BLaER1 treated with 17β-estradiol and CSF1 and Interleukin-3, amounts not matched to agents 10 nM and 100 nM (cell line): ENCODE results near the gene KLHL40.
"Not testable (repeated sequence)": the region's sequence is repeated elsewhere in the genome, so short reads cannot be mapped to it uniquely, and the experiment has no call there.

ENCODE experiments used
- H3K27ac ChIP-seq, 11 experiments: shearing (Covaris generic); formaldehyde crosslinking; 2 replicates each; pipeline ENCODE4 v1.8.1; 2022
- H3K27me3 ChIP-seq, 11 experiments: shearing (Covaris generic); formaldehyde crosslinking; 2 replicates each; pipeline ENCODE4 v1.8.1; 2022
- H3K36me3 ChIP-seq, 11 experiments: shearing (Covaris generic); formaldehyde crosslinking; 2 replicates each; pipeline ENCODE4 v1.8.1; 2022
- H3K4me1 ChIP-seq, 10 experiments: shearing (Covaris generic); formaldehyde crosslinking; 2 replicates each; pipeline ENCODE4 v1.8.1; 2022
- H3K4me2 ChIP-seq, 11 experiments: shearing (Covaris generic); formaldehyde crosslinking; 2 replicates each; pipeline ENCODE4 v1.8.1; 2022
- H3K4me3 ChIP-seq, 10 experiments: shearing (Covaris generic); formaldehyde crosslinking; 2 replicates each; pipeline ENCODE4 v1.8.1; 2022
- H3K9ac ChIP-seq, 11 experiments: shearing (Covaris generic); formaldehyde crosslinking; 2 replicates each; pipeline ENCODE4 v1.8.1; 2022
- H3K9me3 ChIP-seq, 11 experiments: shearing (Covaris generic); formaldehyde crosslinking; replicated peaks in 1 of 11; 2 replicates each; pipeline ENCODE4 v1.8.1; 2022
- H4K20me1 ChIP-seq, 11 experiments: shearing (Covaris generic); formaldehyde crosslinking; 2 replicates each; pipeline ENCODE4 v1.8.1; 2022
- Cebpa-rat ChIP-seq, 11 experiments: shearing (Covaris generic); IDR thresholded peaks; 2 replicates each; pipeline ENCODE4 v1.8.1; 2022

The KLHL40 gene

GRCh38 chr3:42712688-42713372, 27.5 kb downstream of the KLHL40 start:
- no peak for TF ChIP-seq Cebpa-rat (IDR thresholded peaks at IDR 0.05)
- Histone ChIP-seq H3K9me3 (no peaks in the 10 kb centered on the region), H3K27ac (no peak overlapping the region), H3K4me1 (no peaks in the 10 kb centered on the region), H3K4me3 (no peak overlapping the region), H3K9ac (no peak overlapping the region), H3K36me3 (no peaks in the 10 kb centered on the region), H3K27me3 (no peaks in the 10 kb centered on the region), H3K4me2 (no peak overlapping the region), H4K20me1 (0 out of 22 replicates have a peak, but pooled peaks cover 0 to 4% (median 0%) of the 10 kb centered on the region in 11 experiments)

DNA sequence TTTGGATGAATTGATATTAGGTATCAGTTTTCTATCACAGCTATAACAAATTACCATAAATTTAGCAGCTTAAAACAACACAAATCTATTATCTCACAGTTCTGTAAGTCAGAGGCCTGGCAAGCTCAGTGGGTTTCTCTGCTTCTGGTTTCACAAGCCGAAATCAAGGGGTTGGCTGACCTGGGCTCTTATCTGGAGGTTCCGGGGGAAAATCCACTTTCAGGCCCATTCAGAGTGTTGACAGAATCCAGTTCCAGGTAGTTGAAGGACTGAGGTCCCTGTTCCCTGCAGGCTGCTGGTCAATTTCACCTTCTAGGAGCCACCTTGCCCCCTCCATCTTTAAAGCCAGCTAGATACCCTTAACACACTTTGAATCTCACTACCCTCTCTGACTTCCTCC, 28.4 kb downstream of the KLHL40 start:
- Histone ChIP-seq H4K20me1 (0 out of 22 replicates have a peak, but pooled peaks cover 0 to 4% (median 0%) of the 10 kb centered on the region in 11 experiments), H3K9me3 (no peaks in the 10 kb centered on the region), H3K9ac (no peak overlapping the region), H3K4me3 (no peak overlapping the region), H3K4me2 (no peak overlapping the region), H3K4me1 (no peaks in the 10 kb centered on the region), H3K27ac (no peak overlapping the region), H3K27me3 (no peaks in the 10 kb centered on the region), H3K36me3 (no peaks in the 10 kb centered on the region)
- TF ChIP-seq Cebpa-rat (IDR thresholded peaks at IDR 0.05) = no peak

DNA sequence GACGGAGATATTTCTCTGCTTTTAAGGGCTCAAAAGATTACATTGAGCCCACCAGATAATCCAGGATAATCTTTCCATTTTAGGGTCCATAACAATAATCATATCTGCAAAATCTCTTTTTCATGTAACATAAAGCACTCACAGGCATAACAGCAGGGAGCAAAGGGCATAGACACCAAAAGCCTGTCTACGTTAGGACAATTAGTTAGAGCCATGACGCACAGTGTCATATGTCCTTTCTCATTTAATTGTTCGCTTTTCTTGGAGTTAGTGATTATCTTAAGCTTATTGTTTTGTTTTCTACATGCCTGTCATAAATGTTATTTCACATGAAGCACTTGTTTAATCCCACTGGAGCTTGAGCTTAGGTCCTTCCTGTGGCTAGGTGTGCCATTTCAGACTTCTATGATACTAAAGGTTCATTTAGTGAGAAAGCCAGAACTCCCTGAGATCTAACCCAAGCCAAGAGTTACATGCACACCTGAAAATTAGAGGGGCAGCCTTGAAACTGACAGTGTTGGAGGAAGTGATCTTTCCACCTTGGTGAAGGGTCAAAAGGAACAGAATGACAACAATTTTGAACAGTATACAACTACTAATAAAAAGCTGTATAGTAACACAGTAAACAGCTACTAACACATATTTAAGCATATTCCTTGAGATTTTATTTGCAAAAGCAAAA, 29.0 kb downstream of the KLHL40 start:
- Histone ChIP-seq H3K9me3 (no peaks in the 10 kb centered on the region), H3K4me1 (no peaks in the 10 kb centered on the region), H3K4me2 (no peak overlapping the region), H3K27me3 (no peaks in the 10 kb centered on the region), H3K36me3 (no peaks in the 10 kb centered on the region), H4K20me1 (0 out of 22 replicates have a peak, but pooled peaks cover 0 to 4% (median 0%) of the 10 kb centered on the region in 11 experiments), H3K27ac (no peak overlapping the region), H3K4me3 (no peak overlapping the region), H3K9ac (no peak overlapping the region)
- TF ChIP-seq Cebpa-rat (IDR thresholded peaks at IDR 0.05) = no peak

DNA sequence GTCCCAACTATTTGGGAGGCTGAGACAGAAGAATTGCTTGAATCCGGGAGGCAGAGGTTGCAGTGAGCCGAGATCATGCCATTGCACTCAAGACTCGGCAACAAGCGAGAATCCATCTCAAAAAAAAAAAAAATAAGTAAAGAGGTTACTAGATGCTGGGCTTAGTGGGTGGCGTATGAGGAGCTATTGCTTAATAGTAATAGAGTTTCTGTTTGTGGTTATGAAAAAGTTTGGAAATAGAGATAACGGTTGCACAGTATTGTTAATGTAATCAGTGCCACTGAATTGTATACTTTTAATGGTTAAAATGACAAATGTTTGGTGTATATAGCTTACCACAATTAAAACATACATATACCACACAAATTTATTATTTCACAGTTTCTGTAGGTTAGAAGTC, 32.0 kb downstream of the KLHL40 start:
- Histone ChIP-seq H3K27ac (no peak overlapping the region), H3K27me3 (no peaks in the 10 kb centered on the region), H4K20me1 (0 out of 22 replicates have a peak, but pooled peaks cover 0 to 4% (median 0%) of the 10 kb centered on the region in 11 experiments), H3K4me1 (no peaks in the 10 kb centered on the region), H3K9ac (no peak overlapping the region), H3K36me3 (no peaks in the 10 kb centered on the region), H3K4me2 (no peak overlapping the region), H3K9me3 (no peaks in the 10 kb centered on the region), H3K4me3 (no peak overlapping the region)
- no peak for TF ChIP-seq Cebpa-rat (IDR thresholded peaks at IDR 0.05)

DNA sequence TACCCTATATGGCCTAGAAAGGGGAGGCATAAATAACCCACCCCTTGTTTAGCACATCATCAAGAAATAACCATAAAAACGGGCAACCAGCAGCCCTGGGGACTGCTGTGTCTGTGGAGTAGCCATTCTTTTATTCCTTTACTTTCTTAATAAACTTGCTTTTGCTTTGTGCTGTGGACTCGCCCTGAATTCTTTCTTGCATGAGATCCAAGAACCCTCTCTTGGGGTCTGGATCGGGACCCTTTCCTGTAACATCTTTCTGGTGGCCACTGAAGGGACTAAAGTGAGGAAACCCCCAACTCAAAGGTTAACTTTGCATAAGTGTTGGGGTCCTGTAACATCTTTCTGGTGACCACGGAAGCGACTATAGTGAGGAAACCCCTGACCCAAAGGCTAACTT, 33.0 kb downstream of the KLHL40 start:
- no peak for TF ChIP-seq Cebpa-rat (IDR thresholded peaks at IDR 0.05)
- H3K27ac ChIP-seq = no peak overlapping the region

GRCh38 chr3:42719002-42719401, 33.7 kb downstream of the KLHL40 start:
- no peak overlapping the region for H3K9ac ChIP-seq
- TF ChIP-seq Cebpa-rat (IDR thresholded peaks at IDR 0.05) = no peak

More for the DNA sequence above, 33.0 kb downstream of the KLHL40 start:
- no peaks in the 10 kb centered on the region for H3K27me3 ChIP-seq
- H3K4me2 ChIP-seq = no peak overlapping the region
- no peaks in the 10 kb centered on the region for H4K20me1 ChIP-seq
- no peak overlapping the region for H3K9ac ChIP-seq
- no peaks in the 10 kb centered on the region for H3K9me3 ChIP-seq
- no peaks in the 10 kb centered on the region for H3K36me3 ChIP-seq
- H3K4me1 ChIP-seq = no peaks in the 10 kb centered on the region
- no peak overlapping the region for H3K4me3 ChIP-seq

GRCh38 chr3:42720126-42720525, 34.8 kb downstream of the KLHL40 start:
- Histone ChIP-seq H3K9me3 (no peaks in the 10 kb centered on the region), H3K4me2 (no peak overlapping the region), H3K27me3 (no peaks in the 10 kb centered on the region), H4K20me1 (no peaks in the 10 kb centered on the region), H3K36me3 (no peaks in the 10 kb centered on the region), H3K4me1 (no peaks in the 10 kb centered on the region), H3K9ac (no peak overlapping the region), H3K4me3 (no peak overlapping the region), H3K27ac (no peak overlapping the region)
- no peak for TF ChIP-seq Cebpa-rat (IDR thresholded peaks at IDR 0.05)

More at GRCh38 chr3:42719002-42719401, 33.7 kb downstream of the KLHL40 start:
- H3K9me3 ChIP-seq = no peaks in the 10 kb centered on the region
- H4K20me1 ChIP-seq = no peaks in the 10 kb centered on the region
- H3K4me3 ChIP-seq = no peak overlapping the region
- no peak overlapping the region for H3K4me2 ChIP-seq
- H3K27ac ChIP-seq = no peak overlapping the region
- no peaks in the 10 kb centered on the region for H3K4me1 ChIP-seq
- H3K36me3 ChIP-seq = no peaks in the 10 kb centered on the region
- no peaks in the 10 kb centered on the region for H3K27me3 ChIP-seq

GRCh38 chr3:42721690-42722089, 36.4 kb downstream of the KLHL40 start:
- Histone ChIP-seq H3K9me3 (no peaks in the 10 kb centered on the region), H3K27me3 (no peaks in the 10 kb centered on the region), H3K9ac (no peak overlapping the region), H3K4me2 (no peak overlapping the region), H4K20me1 (no peaks in the 10 kb centered on the region), H3K4me3 (no peak overlapping the region), H3K27ac (no peak overlapping the region), H3K36me3 (no peaks in the 10 kb centered on the region), H3K4me1 (no peaks in the 10 kb centered on the region)
- TF ChIP-seq Cebpa-rat (IDR thresholded peaks at IDR 0.05) = no peak

- H3K27me3 ChIP-seq, H3K27ac ChIP-seq, H3K4me2 ChIP-seq, H3K9ac ChIP-seq, H3K9me3 ChIP-seq, H3K4me1 ChIP-seq, H3K4me3 ChIP-seq, H3K36me3 ChIP-seq, H4K20me1 ChIP-seq: not testable (repeated sequence)
These were observed 37.1 kb downstream of the KLHL40 start for GRCh38 chr3:42722442-42722841.

DNA sequence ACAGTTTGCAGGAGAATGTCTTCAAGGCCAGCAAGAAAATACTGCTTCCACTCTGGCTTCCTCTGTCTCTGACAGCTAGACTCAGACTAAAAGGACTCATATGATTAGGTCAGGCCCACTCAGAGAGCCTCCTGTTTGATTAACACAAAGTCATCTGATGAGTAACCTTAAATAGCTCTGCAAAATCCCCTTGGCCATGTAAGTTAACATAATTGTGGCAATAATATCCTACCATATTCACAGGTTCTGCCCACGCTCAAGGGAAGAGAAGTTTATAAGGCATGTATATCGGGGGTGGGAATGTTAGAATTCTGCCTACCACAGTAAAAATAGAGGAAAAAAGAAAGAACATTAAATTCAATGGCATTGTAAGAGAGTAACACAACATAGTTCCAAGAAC, 37.9 kb downstream of the KLHL40 start:
- no peak overlapping the region for H3K4me3 ChIP-seq

More for the DNA sequence above, 37.9 kb downstream of the KLHL40 start:
- H3K9ac ChIP-seq = no peak overlapping the region
- H3K27ac ChIP-seq = no peak overlapping the region
- H3K9me3 ChIP-seq = no peaks in the 10 kb centered on the region
- H3K27me3 ChIP-seq = no peaks in the 10 kb centered on the region
- no peaks in the 10 kb centered on the region for H3K4me1 ChIP-seq
- no peaks in the 10 kb centered on the region for H4K20me1 ChIP-seq
- H3K4me2 ChIP-seq = no peak overlapping the region
- TF ChIP-seq Cebpa-rat (IDR thresholded peaks at IDR 0.05) = no peak
- no peaks in the 10 kb centered on the region for H3K36me3 ChIP-seq
